ENCODE measurements around the gene GBX2.

Gene GBX2

GRCh38 chr2:236180831-236181453, 12.8 kb upstream of the GBX2 start:
- DNase-seq (ENCODE audit: low read depth, low spot score): no peak

- no peak for DNase-seq (ENCODE audit: low read depth, low spot score)
These were observed 12.1 kb upstream of the GBX2 start for GRCh38 chr2:236180076-236180816.

- DNase-seq (ENCODE audit: low read depth, low spot score): no peak
These were observed 11.3 kb upstream of the GBX2 start for GRCh38 chr2:236179236-236180075.

GRCh38 chr2:236178890-236179235, 10.7 kb upstream of the GBX2 start:
- no peak for DNase-seq (ENCODE audit: low read depth, low spot score)

GRCh38 chr2:236177967-236178889, 10.0 kb upstream of the GBX2 start:
- DNase-seq (ENCODE audit: low read depth, low spot score): no peak

- DNase-seq (ENCODE audit: low read depth, low spot score): no peak
These were observed 9.4 kb upstream of the GBX2 start for GRCh38 chr2:236177604-236177966.

- no peak for DNase-seq (ENCODE audit: low read depth, low spot score)
These were observed 8.8 kb upstream of the GBX2 start for GRCh38 chr2:236176951-236177350.

GRCh38 chr2:236176417-236176816, 8.2 kb upstream of the GBX2 start:
- DNase-seq (ENCODE audit: low read depth, low spot score): no peak

GRCh38 chr2:236175548-236176150, 7.5 kb upstream of the GBX2 start:
- no peak for DNase-seq (ENCODE audit: low read depth, low spot score)

- DNase-seq (ENCODE audit: low read depth, low spot score): no peak
These were observed 5.8 kb upstream of the GBX2 start for GRCh38 chr2:236173729-236174607.

- no peak for DNase-seq (ENCODE audit: low read depth, low spot score)
These were observed 5.0 kb upstream of the GBX2 start for GRCh38 chr2:236173036-236173728.

GRCh38 chr2:236172255-236173035, 4.3 kb upstream of the GBX2 start:
- no peak for DNase-seq (ENCODE audit: low read depth, low spot score)

GRCh38 chr2:236171680-236172254, 3.6 kb upstream of the GBX2 start:
- no peak for DNase-seq (ENCODE audit: low read depth, low spot score)

- no peak for DNase-seq (ENCODE audit: low read depth, low spot score)
These were observed 3.0 kb upstream of the GBX2 start for GRCh38 chr2:236171181-236171679.

GRCh38 chr2:236170590-236171165, 2.5 kb upstream of the GBX2 start:
- DNase-seq (ENCODE audit: low read depth, low spot score): no peak

GRCh38 chr2:236169741-236170589, 1.8 kb upstream of the GBX2 start:
- no peak for DNase-seq (ENCODE audit: low read depth, low spot score)

GRCh38 chr2:236169151-236169721, 1.1 kb upstream of the GBX2 start:
- DNase-seq (ENCODE audit: low read depth, low spot score): no peak
